Measurements from ENCODE around the gene IFNAR1.

IFNAR1 gene

GRCh38 chr21:33296156-33296555 lies 28.6 kb upstream of the IFNAR1 start:
- Histone ChIP-seq H4K20me1 (ENCODE audit: insufficient read depth, low read length) (no peaks in the 10 kb centered on the region), H3K9me3 (replicated peaks; ENCODE audit: insufficient read depth, low read length) (no peaks in the 10 kb centered on the region), H3K9ac (ENCODE audit: low read length) (no peak overlapping the region), H3K36me3 (replicated peaks; ENCODE audit: insufficient read depth, low read length) (no peaks in the 10 kb centered on the region), H3K79me2 (ENCODE audit: low read length) (no peaks in the 10 kb centered on the region), H3K9me2 (replicated peaks; ENCODE audit: insufficient read depth, low read length) (no peaks in the 10 kb centered on the region), H3F3A (ENCODE audit: insufficient read depth, low read length) (peaks cover 21% of the 10 kb centered on the region), H3K4me1 (ENCODE audit: low read length) (peaks cover 45% of the 10 kb centered on the region), H2AFZ (ENCODE audit: low read length) (no peak overlapping the region), H3K4me2 (ENCODE audit: low read depth, low read length) (no peak overlapping the region), H3K4me3 (ENCODE audit: low read length) (no peak overlapping the region), H3K27ac (ENCODE audit: low read length) (no peak overlapping the region), H3K27me3 (replicated peaks; ENCODE audit: insufficient read depth, low read length) (no peaks in the 10 kb centered on the region)
- DNase-seq: no peak
- TF ChIP-seq CTCF (IDR thresholded peaks at IDR 0.05; ENCODE audit: low read length): no peak
- no peak for TF ChIP-seq EZH2 (optimal IDR thresholded peaks at IDR 0.05; ENCODE audit: low read depth, low read length)
- no peak for TF ChIP-seq EZH2phosphoT487 (IDR thresholded peaks at IDR 0.05; ENCODE audit: low read length)

- Histone ChIP-seq H3K4me3 (ENCODE audit: low read length) (no peak overlapping the region), H4K20me1 (ENCODE audit: insufficient read depth, low read length) (no peaks in the 10 kb centered on the region), H3K4me2 (ENCODE audit: low read depth, low read length) (peak overlapping the region; percentile 23), H3K36me3 (replicated peaks; ENCODE audit: insufficient read depth, low read length) (no peaks in the 10 kb centered on the region), H3F3A (ENCODE audit: insufficient read depth, low read length) (peaks cover 9% of the 10 kb centered on the region; the same call in 1 of the 2 replicates), H2AFZ (ENCODE audit: low read length) (peak overlapping the region; percentile 52), H3K9ac (ENCODE audit: low read length) (no peak overlapping the region), H3K27ac (ENCODE audit: low read length) (peak overlapping the region; percentile 37; the same call in 1 of the 2 replicates), H3K4me1 (ENCODE audit: low read length) (peaks cover 37% of the 10 kb centered on the region), H3K9me3 (replicated peaks; ENCODE audit: insufficient read depth, low read length) (no peaks in the 10 kb centered on the region), H3K79me2 (ENCODE audit: low read length) (no peaks in the 10 kb centered on the region), H3K9me2 (replicated peaks; ENCODE audit: insufficient read depth, low read length) (no peaks in the 10 kb centered on the region), H3K27me3 (replicated peaks; ENCODE audit: insufficient read depth, low read length) (no peaks in the 10 kb centered on the region)
- TF ChIP-seq CTCF (IDR thresholded peaks at IDR 0.05; ENCODE audit: low read length) (peak; percentile 63), EZH2 (optimal IDR thresholded peaks at IDR 0.05; ENCODE audit: low read depth, low read length) (no peak)
- DNase-seq: peak; percentile 83
These were observed 25.5 kb upstream of the IFNAR1 start for GRCh38 chr21:33299181-33299752.

- Histone ChIP-seq H3K79me2 (ENCODE audit: low read length) (no peaks in the 10 kb centered on the region), H3K9me2 (replicated peaks; ENCODE audit: insufficient read depth, low read length) (no peaks in the 10 kb centered on the region), H2AFZ (ENCODE audit: low read length) (no peak overlapping the region), H4K20me1 (ENCODE audit: insufficient read depth, low read length) (no peaks in the 10 kb centered on the region), H3K27ac (ENCODE audit: low read length) (no peak overlapping the region), H3F3A (ENCODE audit: insufficient read depth, low read length) (peaks cover 9% of the 10 kb centered on the region; the same call in 1 of the 2 replicates), H3K9ac (ENCODE audit: low read length) (no peak overlapping the region), H3K36me3 (replicated peaks; ENCODE audit: insufficient read depth, low read length) (no peaks in the 10 kb centered on the region), H3K4me3 (ENCODE audit: low read length) (no peak overlapping the region), H3K9me3 (replicated peaks; ENCODE audit: insufficient read depth, low read length) (no peaks in the 10 kb centered on the region), H3K27me3 (replicated peaks; ENCODE audit: insufficient read depth, low read length) (no peaks in the 10 kb centered on the region), H3K4me2 (ENCODE audit: low read depth, low read length) (no peak overlapping the region), H3K4me1 (ENCODE audit: low read length) (peaks cover 31% of the 10 kb centered on the region)
- TF ChIP-seq EZH2phosphoT487 (IDR thresholded peaks at IDR 0.05; ENCODE audit: low read length): no peak
- TF ChIP-seq EZH2 (optimal IDR thresholded peaks at IDR 0.05; ENCODE audit: low read depth, low read length): no peak
- TF ChIP-seq CTCF (IDR thresholded peaks at IDR 0.05; ENCODE audit: low read length): no peak
- DNase-seq: no peak
These were observed 23.8 kb upstream of the IFNAR1 start for GRCh38 chr21:33300701-33301631.
